Keratinocyte (primary cell): ENCODE measurements around the gene SH3BP5.

ENCODE experiments used
- EZH2 ChIP-seq: IDR thresholded peaks from one replicate; pipeline ENCODE4 v1.6.1; 2012; ENCODE audit warnings: inconsistent platforms, mild to moderate bottlenecking, low read length, moderate library complexity
- TF ChIP-seq, protein P1 (sequence below), 3 experiments: IDR thresholded peaks in 1 of 3; conservative IDR thresholded peaks in 1 of 3; optimal IDR thresholded peaks in 1 of 3; 2 replicates in 2 of 3; 3 replicates in 1 of 3; pipeline versions ENCODE3 to v1.5.1; 2011; ENCODE audit warnings: low read length in 3 of 3, mild to moderate bottlenecking in 3 of 3, moderate library complexity in 2 of 3, control low read depth in 1 of 3, inconsistent platforms in 1 of 3; ENCODE audit not compliant: insufficient read depth in 2 of 3; ENCODE audit errors: extremely low read depth in 1 of 3

DNA sequence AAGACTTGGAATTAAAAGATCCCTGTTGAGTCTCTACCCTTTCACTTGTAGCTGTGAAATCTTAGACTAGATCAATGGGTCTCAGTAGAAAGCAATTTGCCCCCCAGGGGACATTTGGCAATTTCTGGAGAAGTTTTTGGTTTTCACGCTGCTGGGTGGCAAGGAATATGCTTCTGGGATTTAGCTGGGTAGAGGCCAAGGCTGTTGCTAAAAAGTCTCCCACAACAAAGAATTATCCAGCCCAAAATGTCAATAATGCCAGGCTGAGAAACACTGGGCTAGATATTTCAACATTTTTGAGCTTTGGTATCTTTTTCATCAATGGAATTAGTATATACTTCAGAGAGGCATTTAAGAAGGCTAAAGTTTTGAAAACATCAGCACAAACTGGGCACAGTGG is 117.6 kb downstream of the SH3BP5 start:
- TF ChIP-seq, protein P1, sequence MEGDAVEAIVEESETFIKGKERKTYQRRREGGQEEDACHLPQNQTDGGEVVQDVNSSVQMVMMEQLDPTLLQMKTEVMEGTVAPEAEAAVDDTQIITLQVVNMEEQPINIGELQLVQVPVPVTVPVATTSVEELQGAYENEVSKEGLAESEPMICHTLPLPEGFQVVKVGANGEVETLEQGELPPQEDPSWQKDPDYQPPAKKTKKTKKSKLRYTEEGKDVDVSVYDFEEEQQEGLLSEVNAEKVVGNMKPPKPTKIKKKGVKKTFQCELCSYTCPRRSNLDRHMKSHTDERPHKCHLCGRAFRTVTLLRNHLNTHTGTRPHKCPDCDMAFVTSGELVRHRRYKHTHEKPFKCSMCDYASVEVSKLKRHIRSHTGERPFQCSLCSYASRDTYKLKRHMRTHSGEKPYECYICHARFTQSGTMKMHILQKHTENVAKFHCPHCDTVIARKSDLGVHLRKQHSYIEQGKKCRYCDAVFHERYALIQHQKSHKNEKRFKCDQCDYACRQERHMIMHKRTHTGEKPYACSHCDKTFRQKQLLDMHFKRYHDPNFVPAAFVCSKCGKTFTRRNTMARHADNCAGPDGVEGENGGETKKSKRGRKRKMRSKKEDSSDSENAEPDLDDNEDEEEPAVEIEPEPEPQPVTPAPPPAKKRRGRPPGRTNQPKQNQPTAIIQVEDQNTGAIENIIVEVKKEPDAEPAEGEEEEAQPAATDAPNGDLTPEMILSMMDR (optimal IDR thresholded peaks at IDR 0.05 in 1 of 3, IDR thresholded peaks at IDR 0.05 in 1 of 3, conservative IDR thresholded peaks at IDR 0.05 in 1 of 3; ENCODE audit: extremely low read depth in 1 of 3, insufficient read depth in 2 of 3, low read length in 3 of 3) = no peak
- no peak for TF ChIP-seq EZH2
